Measurements from ENCODE around the gene IL36RN. TPM values are rescaled to one million over a fixed set of nuclear protein-coding genes. Genes with fewer than 3 reads are reported as not detected.
"Not testable (repeated sequence)": the region's sequence is repeated elsewhere in the genome, so short reads cannot be mapped to it uniquely, and the experiment has no call there.

Gene IL36RN
- total RNA-seq, 2 donors from 2014 or later = not detected

- Mint-ChIP-seq H3K27me3 (peaks cover 10 to 15% of the 10 kb centered on the region in 2 donors), H3K4me3 (no peak overlapping the region), H3K27ac (no peak overlapping the region), H3K36me3 (no peaks in the 10 kb centered on the region), H3K4me1 (ENCODE audit: low read depth in 2 of 2) (peaks cover 9 to 10% of the 10 kb centered on the region in 2 donors), H3K9me3 (no peaks in the 10 kb centered on the region)
- DNase-seq (ENCODE audit: low spot score) (no peak), ATAC-seq (no peak)
Observed at GRCh38 chr2:113088213-113088992, 29.4 kb downstream of the IL36RN start.

DNA sequence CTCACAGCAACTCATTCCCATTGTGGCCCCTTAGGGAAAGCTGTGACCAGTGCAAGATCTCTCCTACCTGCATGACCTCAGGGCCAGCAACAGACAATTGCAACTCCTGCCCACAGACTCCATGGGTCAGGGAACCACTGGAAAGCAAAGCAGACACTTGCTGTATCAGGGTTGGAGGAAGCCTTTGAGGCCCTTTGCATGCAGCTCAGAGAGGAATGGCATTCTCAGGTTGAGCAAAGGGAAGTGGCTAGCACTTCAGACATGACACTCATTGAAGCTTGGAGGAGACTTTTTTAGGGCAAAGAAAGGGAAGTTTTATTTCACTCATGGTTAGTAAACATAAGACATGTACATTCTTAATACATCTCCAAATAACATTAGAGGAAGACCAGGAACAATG, 30.9 kb downstream of the IL36RN start:
- DNase-seq (ENCODE audit: low spot score) (peak; percentile 26), ATAC-seq (peak; percentile 60 to 76)
- H3K9me3 Mint-ChIP-seq = no peaks in the 10 kb centered on the region
- peaks cover 9 to 10% of the 10 kb centered on the region in 2 donors for H3K27me3 Mint-ChIP-seq
- H3K4me1 Mint-ChIP-seq (ENCODE audit: low read depth in 2 of 2) = peaks cover 7 to 8% of the 10 kb centered on the region in 2 donors
- no peak overlapping the region for H3K4me3 Mint-ChIP-seq
- H3K27ac Mint-ChIP-seq = no peak overlapping the region
- H3K36me3 Mint-ChIP-seq = peaks cover under 1% of the 10 kb centered on the region

DNA sequence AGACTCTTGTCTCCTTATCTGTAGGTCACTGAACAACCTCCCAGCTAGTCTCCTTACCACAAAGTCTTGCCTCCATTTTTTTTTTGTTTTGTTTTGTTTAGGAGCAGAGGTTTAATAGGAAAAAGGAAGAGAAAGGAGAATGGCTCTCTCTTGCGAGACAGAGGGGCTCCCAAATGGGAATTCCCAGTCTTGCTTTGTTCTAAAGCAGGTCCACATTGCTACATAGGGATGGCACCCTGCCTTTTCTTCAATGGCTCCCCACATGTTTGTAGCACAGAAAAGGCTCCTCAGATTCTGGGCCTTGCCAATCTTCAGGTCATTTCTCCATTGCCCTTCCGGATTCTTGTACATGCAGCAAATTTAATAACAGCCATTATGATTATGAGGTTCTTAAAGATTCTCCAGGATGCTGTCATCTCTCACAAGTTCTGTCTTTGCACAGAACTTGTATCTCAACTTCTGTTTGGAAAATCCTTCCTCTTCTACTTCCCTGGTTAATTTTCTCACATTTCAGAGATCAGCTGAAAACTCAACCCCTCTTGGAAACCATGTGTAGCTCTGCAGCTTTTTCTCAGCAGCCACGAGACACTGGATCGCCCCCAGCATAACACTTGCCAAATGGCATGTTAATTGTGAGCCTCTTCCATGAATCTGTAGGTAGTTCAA, 32.4 kb downstream of the IL36RN start:
- Mint-ChIP-seq H3K36me3 (peaks cover 8% of the 10 kb centered on the region), H3K4me3 (no peak overlapping the region)

DNA sequence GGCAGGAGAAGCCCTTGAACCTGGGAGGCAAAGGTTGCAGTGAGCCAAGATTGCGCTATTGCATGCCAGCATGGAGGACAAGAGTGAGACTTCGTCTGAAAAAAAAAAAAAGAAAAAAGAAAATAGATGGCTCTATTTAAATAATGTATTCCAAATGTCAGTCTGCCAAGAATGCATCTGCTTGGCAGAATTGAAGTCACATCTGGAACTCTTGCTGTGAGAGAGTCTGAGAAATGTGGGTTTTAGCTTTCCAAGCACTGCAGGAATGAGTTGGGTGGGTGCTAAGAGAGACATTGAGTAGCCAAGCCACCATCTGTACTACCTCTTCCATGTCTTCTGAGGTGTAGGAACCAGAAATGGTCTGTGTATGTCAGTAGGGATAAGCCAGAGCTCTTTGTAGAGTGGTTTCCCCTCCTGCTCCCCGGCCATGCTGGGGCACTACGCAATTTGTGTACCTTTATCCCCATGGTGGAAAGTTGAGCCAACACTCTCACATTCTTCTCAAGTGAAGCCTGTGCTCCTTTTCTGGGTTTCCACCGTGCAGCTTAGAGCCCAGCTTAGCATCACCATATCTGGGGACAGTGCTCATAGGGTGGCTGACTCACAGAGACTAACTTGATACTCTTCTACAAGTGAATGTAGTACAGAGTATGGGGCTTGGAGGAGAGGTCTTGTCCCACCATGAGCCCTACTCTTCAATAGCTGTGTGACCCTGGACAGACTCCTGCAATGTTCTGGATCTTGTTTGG, 34.0 kb downstream of the IL36RN start:
- no peak overlapping the region for H3K4me3 Mint-ChIP-seq
- peak; percentile 29 for DNase-seq (ENCODE audit: low spot score)
- peaks cover 2 to 8% of the 10 kb centered on the region in 2 donors for H3K27me3 Mint-ChIP-seq
- H3K27ac Mint-ChIP-seq = no peak overlapping the region
- ATAC-seq = no peak
- H3K9me3 Mint-ChIP-seq = peaks cover 11% of the 10 kb centered on the region
- peaks cover 24% of the 10 kb centered on the region for H3K36me3 Mint-ChIP-seq
- H3K4me1 Mint-ChIP-seq (ENCODE audit: low read depth in 2 of 2) = peaks cover 14% of the 10 kb centered on the region in 2 donors

More for the DNA sequence above, 32.4 kb downstream of the IL36RN start:
- no peaks in the 10 kb centered on the region for H3K9me3 Mint-ChIP-seq
- H3K27ac Mint-ChIP-seq = no peak overlapping the region
- H3K4me1 Mint-ChIP-seq (ENCODE audit: low read depth in 2 of 2) = no peaks in the 10 kb centered on the region
- peaks cover 2 to 8% of the 10 kb centered on the region in 2 donors for H3K27me3 Mint-ChIP-seq
- DNase-seq (ENCODE audit: low spot score) (no peak), ATAC-seq (no peak)

GRCh38 chr2:113093613-113093977, 34.6 kb downstream of the IL36RN start:
- Mint-ChIP-seq H3K36me3 (peaks cover 25% of the 10 kb centered on the region), H3K4me3 (no peak overlapping the region), H3K4me1 (ENCODE audit: low read depth in 2 of 2) (peaks cover 19% of the 10 kb centered on the region in 2 donors), H3K27me3 (peaks cover 2 to 8% of the 10 kb centered on the region in 2 donors), H3K27ac (no peak overlapping the region), H3K9me3 (peaks cover 11% of the 10 kb centered on the region)
- DNase-seq (ENCODE audit: low spot score) (peak; percentile 15), ATAC-seq (no peak)

DNA sequence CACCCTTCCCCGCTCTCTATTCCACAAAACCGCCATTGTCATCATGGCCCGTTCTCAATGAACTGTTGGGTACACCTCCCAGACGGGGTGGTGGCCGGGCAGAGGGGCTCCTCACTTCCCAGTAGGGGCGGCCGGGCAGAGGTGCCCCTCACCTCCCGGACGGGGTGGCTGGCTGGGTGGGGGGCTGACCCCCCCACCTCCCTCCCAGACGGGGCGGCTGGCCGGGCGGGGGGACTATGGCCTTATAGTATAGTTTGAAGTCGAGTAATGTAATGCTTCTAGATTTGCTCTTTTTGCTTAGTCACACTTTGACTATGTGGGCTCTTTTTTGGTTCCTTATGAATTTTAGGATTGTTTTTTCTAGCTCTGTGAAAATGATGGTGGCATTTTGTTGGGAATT, 37.3 kb downstream of the IL36RN start:
- peak overlapping the region; percentile 76 for H3K4me3 Mint-ChIP-seq
- peaks cover 25% of the 10 kb centered on the region for H3K36me3 Mint-ChIP-seq
- not testable (repeated sequence) for DNase-seq (ENCODE audit: low spot score)

GRCh38 chr2:113096842-113097618, 38.0 kb downstream of the IL36RN start:
- Mint-ChIP-seq H3K9me3 (peaks cover 11% of the 10 kb centered on the region), H3K27ac (peak overlapping the region; percentile 75 to 88), H3K4me3 (peak overlapping the region; percentile 76), H3K36me3 (peaks cover 25% of the 10 kb centered on the region), H3K4me1 (ENCODE audit: low read depth in 2 of 2) (peaks cover 19% of the 10 kb centered on the region in 2 donors)
- peak in 1 of 2 donors; percentile 49 for ATAC-seq
- not testable (repeated sequence) for H3K27me3 Mint-ChIP-seq; DNase-seq (ENCODE audit: low spot score)

More for the DNA sequence above, 37.3 kb downstream of the IL36RN start:
- peaks cover 19% of the 10 kb centered on the region in 2 donors for H3K4me1 Mint-ChIP-seq (ENCODE audit: low read depth in 2 of 2)
- H3K9me3 Mint-ChIP-seq = peaks cover 11% of the 10 kb centered on the region
- peak overlapping the region; percentile 75 to 88 for H3K27ac Mint-ChIP-seq
- H3K27me3 Mint-ChIP-seq, ATAC-seq: not testable (repeated sequence)

DNA sequence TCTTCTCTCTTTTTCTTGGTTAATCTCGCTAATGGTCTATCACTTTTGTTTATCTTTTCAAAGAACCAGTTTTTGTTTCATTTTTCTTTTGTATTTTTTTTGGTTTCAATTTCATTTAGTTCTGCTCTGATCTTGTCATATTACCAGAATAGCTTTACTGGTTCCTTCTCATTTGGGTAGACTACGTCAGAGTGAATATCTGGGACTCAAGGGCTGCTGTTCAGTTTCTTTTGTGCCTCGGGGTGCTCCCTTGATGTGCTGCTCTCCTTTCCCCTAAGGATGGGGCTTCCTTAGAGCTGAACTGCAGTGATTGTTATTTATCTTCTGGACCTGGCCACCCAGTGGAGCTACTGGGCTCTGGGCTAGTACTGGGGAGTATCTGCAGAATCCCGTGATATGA, 39.0 kb downstream of the IL36RN start:
- peak overlapping the region; percentile 76 for H3K4me3 Mint-ChIP-seq
- H3K27me3 Mint-ChIP-seq = peaks cover 7 to 8% of the 10 kb centered on the region in 2 donors
- peaks cover 11% of the 10 kb centered on the region for H3K9me3 Mint-ChIP-seq
- H3K36me3 Mint-ChIP-seq = peaks cover 25% of the 10 kb centered on the region
- H3K27ac Mint-ChIP-seq = peak overlapping the region; percentile 75 to 88
- H3K4me1 Mint-ChIP-seq (ENCODE audit: low read depth in 2 of 2) = peaks cover 22 to 29% of the 10 kb centered on the region in 2 donors
- ATAC-seq (peak; percentile 83 to 85), DNase-seq (ENCODE audit: low spot score) (no peak)

DNA sequence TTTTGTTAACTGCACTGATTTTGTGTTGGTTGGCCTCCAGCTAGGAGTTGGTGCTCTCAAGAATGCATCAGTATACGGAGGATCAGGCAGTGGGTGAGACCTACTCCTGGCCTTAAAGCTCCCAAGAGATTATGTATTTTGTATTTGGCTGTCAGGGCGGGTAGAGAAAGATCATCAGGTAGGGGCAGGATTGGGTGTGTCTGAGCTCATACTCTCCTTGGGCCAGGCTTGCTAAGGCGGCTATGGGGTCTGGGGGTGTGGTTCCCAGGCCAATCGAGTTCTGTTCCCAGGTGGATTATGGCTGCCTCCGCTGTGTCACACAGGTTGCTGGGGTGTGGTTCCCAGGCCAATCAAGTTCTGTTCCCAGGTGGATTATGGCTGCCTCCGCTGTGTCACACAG, 39.5 kb downstream of the IL36RN start:
- peaks cover 25% of the 10 kb centered on the region for H3K36me3 Mint-ChIP-seq

GRCh38 chr2:113102133-113102532, 43.1 kb downstream of the IL36RN start:
- Mint-ChIP-seq H3K4me1 (ENCODE audit: low read depth in 2 of 2) (peaks cover 33 to 51% of the 10 kb centered on the region in 2 donors), H3K36me3 (peaks cover 10% of the 10 kb centered on the region), H3K27ac (peak overlapping the region; percentile 79)

More for the DNA sequence above, 39.5 kb downstream of the IL36RN start:
- Mint-ChIP-seq H3K4me3 (peak overlapping the region; percentile 76), H3K27ac (peak overlapping the region; percentile 75 to 88), H3K27me3 (peaks cover 6 to 8% of the 10 kb centered on the region in 2 donors), H3K9me3 (peaks cover 15% of the 10 kb centered on the region), H3K4me1 (ENCODE audit: low read depth in 2 of 2) (peaks cover 27 to 34% of the 10 kb centered on the region in 2 donors)
- DNase-seq (ENCODE audit: low spot score) (no peak), ATAC-seq (no peak)

GRCh38 chr2:113103277-113103676, 44.3 kb downstream of the IL36RN start:
- Mint-ChIP-seq H3K4me1 (ENCODE audit: low read depth in 2 of 2) (peaks cover 24 to 42% of the 10 kb centered on the region in 2 donors), H3K4me3 (peak overlapping the region; percentile 55), H3K27ac (peak overlapping the region; percentile 79), H3K9me3 (peaks cover 8% of the 10 kb centered on the region), H3K36me3 (no peaks in the 10 kb centered on the region), H3K27me3 (peaks cover 2 to 11% of the 10 kb centered on the region in 2 donors)
- DNase-seq (ENCODE audit: low spot score) (no peak), ATAC-seq (no peak)

More at GRCh38 chr2:113102133-113102532, 43.1 kb downstream of the IL36RN start:
- DNase-seq (ENCODE audit: low spot score) = no peak
- peaks cover 12% of the 10 kb centered on the region for H3K9me3 Mint-ChIP-seq
- ATAC-seq = no peak
- H3K27me3 Mint-ChIP-seq = peaks cover 0 to 10% of the 10 kb centered on the region in 2 donors
- no peak overlapping the region for H3K4me3 Mint-ChIP-seq

DNA sequence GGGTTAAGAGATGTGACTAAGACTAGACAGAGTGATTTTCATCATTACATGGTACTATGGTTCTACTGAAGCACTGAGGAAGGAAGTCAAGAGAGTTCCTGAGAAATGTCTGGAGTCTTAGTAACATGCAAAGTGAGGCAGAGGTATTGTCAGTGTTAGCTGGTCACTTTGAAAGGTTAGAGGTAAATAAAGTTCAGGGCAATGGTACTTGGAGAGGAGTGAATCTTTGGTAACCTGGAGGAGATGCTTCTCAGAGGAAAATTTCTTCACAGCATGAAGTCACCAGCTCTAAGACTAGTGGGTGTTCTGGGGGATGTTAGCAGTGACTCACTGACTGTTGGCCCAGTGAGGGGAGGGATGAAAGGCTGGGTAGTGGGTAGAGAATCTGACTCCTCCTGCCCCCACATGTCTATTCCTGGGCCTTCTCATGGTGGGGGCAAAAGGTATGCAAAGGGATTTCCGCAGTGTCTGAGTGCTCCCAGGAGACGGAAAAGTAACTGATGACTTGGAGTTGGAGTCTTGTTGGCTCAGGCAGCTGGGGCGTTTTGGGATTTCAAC, 45.1 kb downstream of the IL36RN start:
- peaks cover 8 to 15% of the 10 kb centered on the region in 2 donors for H3K27me3 Mint-ChIP-seq
- ATAC-seq (peak; percentile 84 to 86), DNase-seq (ENCODE audit: low spot score) (no peak)
- peak overlapping the region; percentile 79 for H3K27ac Mint-ChIP-seq
- H3K4me3 Mint-ChIP-seq = peak overlapping the region; percentile 55
- H3K9me3 Mint-ChIP-seq = peaks cover 8% of the 10 kb centered on the region
- H3K36me3 Mint-ChIP-seq = no peaks in the 10 kb centered on the region
- H3K4me1 Mint-ChIP-seq (ENCODE audit: low read depth in 2 of 2) = peaks cover 21 to 44% of the 10 kb centered on the region in 2 donors

Data from natural killer cell treated with Interleukin-12 subunit alpha and Interleukin-12 subunit beta and Interleukin-15 and Interleukin-18, amount 100 ng/mL, for 72 hours (primary cell).